Measurements from ENCODE around the gene PARP2.
"Not testable (repeated sequence)": the region's sequence is repeated elsewhere in the genome, so short reads cannot be mapped to it uniquely, and the experiment has no call there.

PARP2 gene

GRCh38 chr14:20347747-20348146 is 4.3 kb downstream of the PARP2 start:
- no peak for DNase-seq

DNA sequence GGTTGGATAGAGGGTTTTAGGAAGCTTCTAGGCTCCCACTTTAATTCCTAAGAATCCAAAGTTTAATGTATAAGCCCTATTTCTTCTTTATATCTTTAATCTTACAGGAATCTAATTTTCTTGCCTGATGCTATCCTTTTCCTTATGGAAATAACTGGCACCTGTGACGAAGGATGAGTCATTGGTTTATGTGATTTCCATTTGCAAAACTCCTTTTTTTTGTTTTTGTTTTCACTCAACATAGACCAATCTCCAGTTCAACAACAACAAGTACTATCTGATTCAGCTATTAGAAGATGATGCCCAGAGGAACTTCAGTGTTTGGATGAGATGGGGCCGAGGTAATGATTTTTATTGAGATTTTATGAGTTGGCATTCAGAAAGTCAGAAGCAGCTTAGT is 6.8 kb downstream of the PARP2 start:
- no peak for DNase-seq

GRCh38 chr14:20350860-20351259 is 7.4 kb downstream of the PARP2 start:
- DNase-seq = no peak

GRCh38 chr14:20356422-20356821 is 13.0 kb downstream of the PARP2 start:
- DNase-seq = no peak

GRCh38 chr14:20358474-20358873 is 15.0 kb downstream of the PARP2 start:
- DNase-seq = not testable (repeated sequence)

- peak; percentile 26 for DNase-seq
These were observed 22.5 kb downstream of the PARP2 start for GRCh38 chr14:20365928-20366327.

DNA sequence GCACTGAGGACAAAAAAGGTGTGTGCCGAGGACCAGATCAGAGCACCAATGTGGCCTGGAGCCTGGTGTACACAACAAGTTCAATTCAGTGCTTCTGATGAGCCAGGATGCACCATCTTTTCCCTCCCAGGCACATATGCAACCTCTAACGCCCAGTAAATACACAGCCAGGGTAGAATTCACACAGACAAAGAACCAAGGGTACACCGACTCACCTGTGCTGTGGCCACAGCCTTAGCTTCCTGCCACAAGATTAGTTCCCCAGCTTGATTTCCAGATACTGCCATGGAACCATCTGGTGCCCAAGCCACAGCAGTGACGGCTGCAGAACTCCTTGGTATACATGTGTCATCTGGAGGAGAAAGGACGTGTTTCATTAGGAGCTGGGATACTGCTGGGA is 29.4 kb downstream of the PARP2 start:
- no peak for DNase-seq

DNA sequence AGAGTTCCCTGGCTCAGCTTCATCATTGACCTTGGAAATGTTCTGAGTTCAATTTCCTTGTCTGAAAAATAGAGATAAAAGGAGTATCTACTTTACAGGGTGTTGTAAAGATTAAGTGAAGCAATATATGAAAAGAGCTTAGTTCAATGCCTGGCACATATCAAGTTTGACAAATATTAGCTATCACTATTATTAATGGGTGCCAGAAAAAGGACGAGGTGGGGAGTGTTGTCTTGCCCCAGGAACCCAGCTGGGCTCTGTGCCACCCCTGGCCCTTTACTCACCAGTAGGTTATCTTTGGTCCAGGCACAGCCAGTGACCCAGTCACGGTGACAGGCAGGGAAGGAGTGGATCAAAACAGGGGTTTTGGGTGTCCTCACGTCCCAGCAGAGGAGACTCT is 32.0 kb downstream of the PARP2 start:
- DNase-seq = no peak

DNA sequence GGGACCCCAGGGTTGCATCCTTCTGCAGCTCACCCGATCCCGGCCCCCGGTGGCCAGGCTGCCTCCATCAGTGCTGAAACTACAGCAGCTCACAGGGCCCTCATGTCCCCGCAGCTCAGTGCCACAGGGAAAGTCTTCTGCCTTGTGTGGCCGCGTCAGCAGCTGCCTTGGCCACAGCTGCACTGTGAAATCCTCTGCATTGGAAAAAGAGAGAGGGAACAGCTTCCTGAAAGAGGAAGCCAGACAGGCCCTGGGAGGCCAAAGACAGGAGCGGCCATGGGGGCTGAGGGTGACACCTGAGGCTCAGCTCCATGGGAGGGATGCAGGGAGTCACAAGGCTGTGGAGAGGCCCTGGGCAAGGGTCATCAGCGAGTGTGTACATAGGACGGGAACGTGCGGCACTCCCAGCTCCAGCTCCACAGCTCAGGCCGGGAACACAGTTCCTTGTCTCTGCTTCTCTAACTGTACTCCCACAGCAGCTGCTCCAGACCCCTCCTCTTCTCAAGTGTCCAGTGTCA is 32.7 kb downstream of the PARP2 start:
- DNase-seq = no peak

- no peak for DNase-seq
These were observed 33.7 kb downstream of the PARP2 start for GRCh38 chr14:20377171-20377570.

- DNase-seq = no peak
These were observed 36.3 kb downstream of the PARP2 start for GRCh38 chr14:20379743-20380142.

- DNase-seq = no peak
These were observed 37.2 kb downstream of the PARP2 start for GRCh38 chr14:20380681-20381080.

GRCh38 chr14:20381341-20381740 is 37.9 kb downstream of the PARP2 start:
- no peak for DNase-seq

GRCh38 chr14:20382526-20382925 is 39.1 kb downstream of the PARP2 start:
- no peak for DNase-seq

DNA sequence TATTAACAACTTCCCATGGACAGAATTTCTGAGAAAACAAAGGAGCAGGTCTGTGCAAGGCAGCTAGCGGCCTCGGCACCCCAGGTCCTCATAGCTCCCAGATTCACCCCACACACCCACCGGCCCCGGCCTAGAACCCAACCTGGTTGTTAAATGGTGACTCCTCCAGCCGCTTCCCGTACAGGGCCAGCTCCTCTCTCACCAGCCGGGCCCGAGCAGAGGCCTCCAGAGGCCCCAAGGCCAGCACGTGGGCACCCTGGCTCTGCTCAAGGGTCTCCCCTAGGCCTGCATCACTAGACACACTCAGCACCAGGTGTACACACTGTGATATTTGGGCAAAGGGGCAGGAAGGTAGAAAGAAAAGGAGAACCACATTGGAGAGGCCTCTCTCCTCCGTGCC is 39.6 kb downstream of the PARP2 start:
- DNase-seq = no peak

- no peak for DNase-seq
These were observed 40.2 kb downstream of the PARP2 start for GRCh38 chr14:20383636-20384035.

- DNase-seq = no peak
These were observed 40.9 kb downstream of the PARP2 start for GRCh38 chr14:20384321-20384720.

GRCh38 chr14:20384886-20385285 is 41.5 kb downstream of the PARP2 start:
- no peak for DNase-seq

DNA sequence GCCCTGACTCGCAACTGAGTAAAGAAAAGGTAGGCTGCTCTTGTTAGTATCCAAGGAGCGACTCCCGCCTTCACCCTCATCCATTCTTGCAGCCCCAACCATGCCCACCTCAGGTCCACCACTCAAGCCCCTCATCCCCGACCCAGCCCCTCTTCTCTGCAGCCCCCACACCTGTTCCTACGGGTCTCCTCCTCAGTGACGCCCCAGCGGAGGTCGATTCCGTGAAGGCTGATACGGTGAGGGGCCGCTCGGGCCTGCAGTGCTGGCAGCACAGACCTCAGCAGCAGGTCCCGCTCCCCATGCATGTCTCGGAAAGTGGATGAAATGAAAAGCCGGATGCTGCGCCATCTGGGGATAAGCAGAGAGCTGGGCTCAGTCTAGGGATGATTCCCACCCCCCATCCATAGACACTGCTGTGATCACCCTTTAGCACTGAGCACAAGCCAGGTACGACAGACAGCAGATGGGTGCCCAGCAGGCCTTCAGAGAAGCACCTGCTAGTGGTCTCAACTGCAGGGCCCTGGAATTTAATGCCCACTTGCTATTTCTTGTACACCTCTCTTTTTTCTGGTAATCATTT is 42.9 kb downstream of the PARP2 start:
- DNase-seq = no peak

DNA sequence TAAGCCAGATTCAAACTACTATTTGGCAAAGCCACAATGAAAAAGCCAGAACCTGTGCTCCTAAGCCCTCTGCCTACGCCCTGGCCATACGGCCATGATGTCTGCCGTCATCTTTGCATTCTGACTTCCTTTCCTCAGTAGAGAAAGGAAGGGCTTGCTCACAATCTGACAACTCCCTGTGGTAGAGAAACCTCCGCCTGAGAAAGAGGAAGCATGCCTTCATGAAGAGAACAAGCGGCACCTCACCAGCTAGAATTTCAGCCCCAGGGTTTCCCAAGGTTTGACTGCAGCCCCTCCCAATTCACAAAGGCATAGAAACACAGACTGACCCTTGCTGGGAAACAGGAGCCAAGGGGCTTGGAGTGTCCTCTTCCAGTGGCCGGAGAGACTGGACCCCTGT is 44.1 kb downstream of the PARP2 start:
- DNase-seq = no peak

GRCh38 chr14:20388159-20388558 is 44.7 kb downstream of the PARP2 start:
- DNase-seq = no peak

DNA sequence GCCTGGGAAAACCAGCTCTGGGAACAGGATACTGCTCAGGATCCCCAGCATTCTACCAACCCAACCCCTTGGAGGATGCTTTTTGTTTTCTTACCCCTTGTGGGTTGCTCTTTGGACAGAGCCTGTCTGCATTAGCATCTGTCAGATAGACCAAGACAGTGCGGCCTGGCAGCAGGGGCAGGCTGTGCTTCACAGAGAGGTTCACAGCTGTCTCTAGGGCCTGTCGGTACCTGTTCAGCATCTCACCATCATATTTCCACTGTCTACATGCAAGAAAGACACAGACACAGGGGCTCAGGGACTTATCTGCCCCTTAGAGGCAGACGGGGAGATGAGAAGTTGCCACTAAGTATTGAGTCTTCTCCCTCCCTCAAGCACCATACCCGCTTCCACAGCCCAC is 48.1 kb downstream of the PARP2 start:
- no peak for DNase-seq

DNA sequence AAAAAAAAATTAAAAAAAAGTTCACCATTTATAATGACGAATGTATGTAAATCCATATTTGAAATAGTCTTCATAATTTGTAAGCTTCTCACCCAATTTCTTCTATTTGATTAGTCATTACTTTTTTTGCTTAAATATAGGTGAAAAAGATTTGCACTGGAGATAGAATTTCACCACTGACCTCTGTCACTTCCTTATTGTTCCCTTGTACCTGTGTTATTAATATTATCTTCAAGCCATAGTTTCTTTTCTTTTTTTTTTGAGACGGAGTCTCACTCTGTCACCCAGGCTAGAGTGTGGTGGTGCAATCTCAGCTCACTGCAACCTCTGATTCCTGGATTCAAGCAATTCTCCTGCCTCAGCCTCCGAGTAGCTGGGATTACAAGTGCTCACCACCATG is 54.1 kb downstream of the PARP2 start:
- DNase-seq = no peak

DNA sequence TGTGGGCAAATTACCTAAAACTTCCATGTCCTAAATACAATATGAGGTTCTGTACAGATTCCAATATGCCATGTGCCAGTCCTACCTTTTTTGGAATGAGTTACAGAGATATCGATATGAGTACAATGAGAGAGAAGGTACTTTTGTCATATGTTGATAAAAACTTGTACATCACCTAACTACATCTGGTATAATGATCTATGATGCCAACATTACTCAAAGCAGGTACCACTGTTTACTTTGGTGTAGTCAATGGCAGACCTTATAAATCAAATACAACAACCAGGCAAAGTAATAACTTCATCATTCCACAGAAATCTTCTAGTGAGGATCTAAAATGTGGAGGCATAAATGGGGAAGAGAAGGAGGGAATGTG is 57.1 kb downstream of the PARP2 start:
- DNase-seq = no peak

DNA sequence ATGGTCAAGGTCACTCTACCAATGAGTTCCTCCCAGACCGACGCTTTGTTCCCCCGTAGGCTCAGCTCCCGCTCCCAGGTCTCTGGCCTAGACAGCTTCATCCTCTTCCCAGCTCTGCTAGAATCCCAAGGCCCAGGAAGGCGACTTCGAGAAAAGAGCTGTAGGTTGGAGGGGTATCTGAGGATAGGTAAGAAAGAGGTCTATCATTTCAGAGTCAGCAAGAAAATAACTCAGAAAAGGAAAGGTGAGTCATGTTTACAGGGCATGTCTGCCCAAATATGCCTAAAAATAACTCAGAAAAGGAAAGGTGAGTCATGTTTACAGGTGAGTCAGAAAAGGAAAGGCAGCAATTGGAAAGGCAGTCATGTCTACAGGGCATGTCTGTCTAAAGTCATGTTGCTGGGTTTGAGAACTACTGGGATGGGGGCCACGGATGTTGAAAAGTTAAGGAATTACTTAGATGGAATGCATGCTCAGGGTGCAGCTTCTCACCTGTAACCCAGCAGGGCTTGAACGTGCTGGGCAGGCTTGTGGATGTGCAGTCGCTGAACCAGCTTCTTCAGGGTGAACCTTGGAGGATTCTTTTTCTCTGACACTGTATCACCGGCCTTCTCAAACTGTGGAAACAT is 57.6 kb downstream of the PARP2 start:
- DNase-seq = peak; percentile 85

All from activated CD4-positive, alpha-beta T cell treated with anti-CD3 and anti-CD28 coated beads, Interleukin-10, Interleukin-2, amounts not matched to agents 100 ng/mL and 50 ng/mL, durations not matched to agents 16 hours and 8 hours (primary cell).